Mucosa of stomach (tissue), 1 donor: ENCODE results near the gene TECTA.

Source experiments
- H3K27me3 ChIP-seq: one replicate; pipeline ENCODE4 v1.7.0; 2013; ENCODE audit warnings: mild to moderate bottlenecking, low read length; ENCODE audit not compliant: control insufficient read depth, insufficient read depth
- H3K36me3 ChIP-seq: one replicate; pipeline ENCODE4 v1.7.0; 2013; ENCODE audit warnings: low read length; ENCODE audit not compliant: control insufficient read depth, insufficient read depth
- H3K4me1 ChIP-seq: one replicate; pipeline ENCODE4 v1.7.0; 2013; ENCODE audit warnings: mild to moderate bottlenecking, low read length; ENCODE audit not compliant: control insufficient read depth, insufficient read depth
- H3K4me3 ChIP-seq: one replicate; pipeline ENCODE4 v1.7.0; 2013; ENCODE audit warnings: low read length
- H3K9ac ChIP-seq: one replicate; pipeline ENCODE4 v1.7.0; 2013; ENCODE audit warnings: mild to moderate bottlenecking, low read length, moderate library complexity
- H3K9me3 ChIP-seq: one replicate; pipeline ENCODE4 v1.7.0; 2013; ENCODE audit warnings: mild to moderate bottlenecking, low read length, moderate library complexity; ENCODE audit not compliant: control insufficient read depth
- donor health status: Pancreatic carcinoma.

TECTA gene

GRCh38 chr11:121070951-121071845 is 29.8 kb upstream of the TECTA start:
- Histone ChIP-seq H3K9ac (no peak overlapping the region), H3K27me3 (no peaks in the 10 kb centered on the region), H3K9me3 (no peaks in the 10 kb centered on the region), H3K4me1 (no peaks in the 10 kb centered on the region), H3K4me3 (no peak overlapping the region), H3K36me3 (no peaks in the 10 kb centered on the region)

GRCh38 chr11:121071846-121072450 is 29.1 kb upstream of the TECTA start:
- H3K27me3 ChIP-seq: no peaks in the 10 kb centered on the region
- H3K9ac ChIP-seq: no peak overlapping the region
- no peaks in the 10 kb centered on the region for H3K36me3 ChIP-seq
- no peaks in the 10 kb centered on the region for H3K4me1 ChIP-seq
- no peaks in the 10 kb centered on the region for H3K9me3 ChIP-seq
- no peak overlapping the region for H3K4me3 ChIP-seq

GRCh38 chr11:121081321-121081720 is 19.7 kb upstream of the TECTA start:
- no peak overlapping the region for H3K9ac ChIP-seq
- no peaks in the 10 kb centered on the region for H3K4me1 ChIP-seq
- H3K36me3 ChIP-seq: no peaks in the 10 kb centered on the region
- H3K4me3 ChIP-seq: no peak overlapping the region
- no peaks in the 10 kb centered on the region for H3K27me3 ChIP-seq
- H3K9me3 ChIP-seq: no peaks in the 10 kb centered on the region

- Histone ChIP-seq H3K4me3 (no peak overlapping the region), H3K27me3 (no peaks in the 10 kb centered on the region), H3K36me3 (no peaks in the 10 kb centered on the region), H3K4me1 (no peaks in the 10 kb centered on the region), H3K9me3 (no peaks in the 10 kb centered on the region), H3K9ac (no peak overlapping the region)
Observed at GRCh38 chr11:121082219-121082618, 18.8 kb upstream of the TECTA start.

DNA sequence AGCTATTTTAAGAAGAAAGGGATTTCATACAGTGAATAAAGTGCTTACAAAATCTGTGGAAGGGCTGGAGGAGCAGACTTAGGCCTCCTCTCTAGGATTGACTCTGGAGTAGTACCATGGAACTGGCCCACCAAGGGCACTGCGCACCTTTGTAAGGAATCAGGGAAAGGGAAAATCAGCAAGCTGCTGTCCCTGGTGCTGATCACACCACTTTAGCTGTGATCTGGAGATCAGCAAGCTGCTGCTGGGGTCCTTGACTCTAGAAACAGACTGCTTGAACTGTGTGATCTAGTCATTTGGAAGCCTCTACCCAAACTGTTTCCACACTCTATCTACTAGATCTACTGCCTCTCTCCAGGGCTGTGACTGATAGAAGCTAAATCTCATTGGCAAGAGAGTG is 18.4 kb upstream of the TECTA start:
- Histone ChIP-seq H3K4me1 (no peaks in the 10 kb centered on the region), H3K9ac (no peak overlapping the region), H3K9me3 (no peaks in the 10 kb centered on the region), H3K4me3 (no peak overlapping the region), H3K36me3 (no peaks in the 10 kb centered on the region), H3K27me3 (no peaks in the 10 kb centered on the region)

DNA sequence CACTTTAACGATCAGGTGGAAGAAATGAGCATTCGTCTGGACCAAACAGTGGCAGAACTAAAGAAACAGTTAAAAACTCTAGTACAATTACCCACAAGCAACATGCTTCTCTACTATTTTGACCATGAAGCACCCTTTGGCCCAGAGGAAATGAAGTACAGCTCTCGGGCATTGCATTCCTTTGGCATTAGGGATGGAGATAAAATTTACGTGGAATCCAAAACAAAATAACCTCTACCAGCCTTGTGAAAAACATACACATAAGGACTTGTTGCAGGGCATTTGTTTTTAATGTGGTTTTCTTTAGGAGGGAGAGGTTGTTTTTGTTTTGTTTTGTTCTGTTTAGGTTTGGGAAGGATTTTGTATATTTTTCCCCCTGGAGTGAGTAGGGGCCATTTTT is 14.2 kb upstream of the TECTA start:
- H3K9me3 ChIP-seq: no peaks in the 10 kb centered on the region
- H3K4me3 ChIP-seq: no peak overlapping the region

DNA sequence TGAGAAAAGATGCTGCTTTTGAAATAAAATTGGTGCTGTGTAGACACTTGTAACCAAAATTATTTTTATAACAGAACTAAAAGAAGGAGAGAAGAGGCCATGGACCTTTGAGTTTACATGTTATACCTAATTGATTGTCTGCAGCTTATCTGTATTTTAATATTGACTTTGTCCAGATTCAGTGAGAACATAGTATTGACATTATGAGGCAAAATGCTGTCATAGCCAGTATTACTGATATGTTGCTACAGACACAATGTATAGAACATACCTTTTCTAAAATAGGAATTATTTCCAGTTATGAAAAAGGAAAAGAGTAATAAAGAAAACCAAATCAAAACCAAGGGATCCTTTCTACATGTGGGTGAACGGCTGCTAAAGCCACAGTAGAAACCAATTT is 11.5 kb upstream of the TECTA start:
- Histone ChIP-seq H3K4me3 (no peak overlapping the region), H3K27me3 (no peaks in the 10 kb centered on the region), H3K9ac (no peak overlapping the region), H3K4me1 (no peaks in the 10 kb centered on the region), H3K36me3 (no peaks in the 10 kb centered on the region), H3K9me3 (no peaks in the 10 kb centered on the region)

More for the DNA sequence above, 14.2 kb upstream of the TECTA start:
- Histone ChIP-seq H3K9ac (no peak overlapping the region), H3K36me3 (no peaks in the 10 kb centered on the region), H3K27me3 (no peaks in the 10 kb centered on the region), H3K4me1 (no peaks in the 10 kb centered on the region)

DNA sequence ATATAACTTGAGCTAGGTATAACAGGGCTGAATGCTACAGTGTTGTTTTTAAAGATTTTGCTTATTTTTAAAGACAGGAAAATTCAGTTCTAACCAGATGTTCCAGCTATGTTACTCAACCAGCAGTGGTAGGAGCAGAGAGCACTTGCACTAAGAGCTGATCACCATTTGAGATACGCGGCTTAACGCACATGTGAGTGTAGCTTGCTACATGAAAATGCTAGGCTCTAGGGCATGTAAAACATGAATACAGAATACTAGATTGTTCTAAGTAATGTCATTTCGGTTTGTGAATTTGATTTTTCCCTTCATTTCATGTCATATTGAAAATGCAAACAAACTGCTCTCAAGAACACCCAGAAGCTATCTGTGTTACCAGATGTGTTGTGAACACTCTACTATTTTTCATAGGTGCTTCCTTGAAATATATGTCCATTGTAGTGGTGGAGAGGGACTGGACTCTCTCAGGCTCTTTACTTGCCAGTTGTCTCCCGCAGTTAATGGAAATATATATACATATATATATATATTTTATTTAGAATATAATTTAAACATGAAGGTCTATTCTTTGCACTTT is 10.8 kb upstream of the TECTA start:
- Histone ChIP-seq H3K27me3 (no peaks in the 10 kb centered on the region), H3K4me3 (no peak overlapping the region), H3K36me3 (no peaks in the 10 kb centered on the region), H3K9ac (no peak overlapping the region), H3K4me1 (no peaks in the 10 kb centered on the region), H3K9me3 (no peaks in the 10 kb centered on the region)

DNA sequence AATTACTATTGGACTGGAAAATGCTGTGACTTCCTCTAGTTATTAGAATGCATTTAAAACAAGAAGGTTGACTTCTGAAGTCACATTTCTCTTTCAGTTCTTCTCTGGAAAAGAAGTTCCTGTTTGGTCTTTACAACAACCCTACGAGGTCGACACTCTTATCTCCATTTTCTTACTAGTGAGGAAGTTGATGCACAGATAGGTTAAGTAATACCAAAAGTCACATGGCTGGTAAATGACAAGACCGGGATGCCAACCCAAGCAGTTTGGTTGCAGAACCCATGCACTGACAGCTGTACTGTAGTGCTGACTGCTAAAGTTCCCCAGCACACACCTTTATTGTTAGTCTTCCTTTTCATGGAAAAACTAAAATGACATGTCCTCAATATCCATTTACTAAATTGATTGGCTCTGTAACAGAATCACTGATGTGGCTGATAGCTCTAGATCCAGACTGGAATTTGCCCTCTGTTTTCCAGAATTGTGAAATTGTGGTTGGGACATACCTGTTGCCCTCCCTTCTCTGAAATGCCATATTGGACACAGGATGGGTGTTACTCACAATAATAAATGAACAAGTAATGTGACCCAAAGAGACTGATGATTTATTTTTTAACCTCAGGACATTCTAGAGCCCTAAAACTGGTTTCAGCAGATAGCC is 9.4 kb upstream of the TECTA start:
- H3K36me3 ChIP-seq: no peaks in the 10 kb centered on the region
- H3K9me3 ChIP-seq: no peaks in the 10 kb centered on the region
- no peak overlapping the region for H3K9ac ChIP-seq
- no peaks in the 10 kb centered on the region for H3K4me1 ChIP-seq
- no peaks in the 10 kb centered on the region for H3K27me3 ChIP-seq
- no peak overlapping the region for H3K4me3 ChIP-seq

DNA sequence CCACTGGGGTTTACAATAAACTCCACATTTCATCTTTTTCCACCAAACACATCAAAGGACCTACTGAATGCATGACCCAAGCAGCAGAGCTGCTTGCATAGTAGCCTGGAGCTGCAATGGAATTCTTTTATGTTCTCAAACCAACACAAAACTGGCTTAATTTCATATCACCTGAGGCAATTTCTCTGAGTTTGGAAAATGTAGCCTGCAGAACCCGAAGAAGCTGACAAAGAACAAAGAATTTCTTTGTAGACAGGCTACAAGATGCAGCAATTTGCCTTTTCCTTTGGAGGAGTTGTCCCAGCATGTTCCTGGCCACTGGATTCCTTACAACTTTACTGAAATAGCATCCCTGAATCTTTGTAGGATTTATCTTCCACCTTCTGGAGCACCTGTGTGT is 5.5 kb upstream of the TECTA start:
- H3K9ac ChIP-seq: no peak overlapping the region
- no peaks in the 10 kb centered on the region for H3K27me3 ChIP-seq
- no peaks in the 10 kb centered on the region for H3K9me3 ChIP-seq
- no peak overlapping the region for H3K4me3 ChIP-seq
- H3K36me3 ChIP-seq: no peaks in the 10 kb centered on the region
- no peaks in the 10 kb centered on the region for H3K4me1 ChIP-seq

GRCh38 chr11:121099364-121099763 is 1.7 kb upstream of the TECTA start:
- Histone ChIP-seq H3K4me3 (no peak overlapping the region), H3K9me3 (no peaks in the 10 kb centered on the region), H3K4me1 (no peaks in the 10 kb centered on the region), H3K27me3 (no peaks in the 10 kb centered on the region), H3K36me3 (no peaks in the 10 kb centered on the region), H3K9ac (no peak overlapping the region)

- H3K4me3 ChIP-seq: no peak overlapping the region
- no peak overlapping the region for H3K9ac ChIP-seq
- H3K4me1 ChIP-seq: no peaks in the 10 kb centered on the region
- H3K9me3 ChIP-seq: no peaks in the 10 kb centered on the region
- H3K36me3 ChIP-seq: no peaks in the 10 kb centered on the region
- no peaks in the 10 kb centered on the region for H3K27me3 ChIP-seq
Observed at GRCh38 chr11:121099885-121100284, 1.2 kb upstream of the TECTA start.
